Keratinocyte (primary cell): Measurements from ENCODE around the gene NAP1L5. TPM values are rescaled to one million over a fixed set of nuclear protein-coding genes. Genes with fewer than 3 reads are reported as not detected.
A peak's percentile ranks its signal among the peaks of the same experiment; 100 is the strongest.

ENCODE experiments used
- DNase-seq: peaks from one replicate; pipeline ENCODE4 v3.0.0-alpha.2; 2011; ENCODE audit warnings: low read depth, missing footprints, low spot score
- FAIRE-seq: peaks from 2 replicates; lab custom pipeline; 2011; peaks lifted over from hg19 to GRCh38; lab: Jason Lieb, UNC
- H2AFZ ChIP-seq: 2 replicates; pipeline ENCODE4 v1.6.0; 2012; ENCODE audit warnings: low read length, control low read depth, inconsistent platforms; ENCODE audit not compliant: control insufficient read depth
- H3K27ac ChIP-seq: 2 replicates; pipeline ENCODE4 v1.5.1; 2011; ENCODE audit warnings: low read length; ENCODE audit not compliant: control insufficient read depth, insufficient read depth
- H3K27me3 ChIP-seq: 3 replicates; pipeline ENCODE4 v1.6.0; 2011; ENCODE audit warnings: low read length; ENCODE audit not compliant: control insufficient read depth, insufficient read depth; ENCODE audit errors: extremely low read depth
- H3K36me3 ChIP-seq, 2 experiments: 2 replicates in 1 of 2; 3 replicates in 1 of 2; pipeline ENCODE4 v1.5.1; 2011; ENCODE audit warnings: low read length in 2 of 2, mild to moderate bottlenecking in 1 of 2; ENCODE audit not compliant: control insufficient read depth in 2 of 2, insufficient read depth in 2 of 2; ENCODE audit errors: extremely low read depth in 1 of 2
- H3K4me1 ChIP-seq: 3 replicates; pipeline ENCODE4 v1.5.1; 2011; ENCODE audit warnings: low read length; ENCODE audit not compliant: control insufficient read depth, insufficient read depth; ENCODE audit errors: extremely low read depth
- H3K4me2 ChIP-seq: 3 replicates; pipeline ENCODE4 v1.6.0; 2011; ENCODE audit warnings: low read depth, low read length; ENCODE audit not compliant: control insufficient read depth, insufficient read depth; ENCODE audit errors: extremely low read depth
- H3K4me3 ChIP-seq, 3 experiments: fragments of 200-600 bp in 1 of 3; sonication (generic) in 1 of 3; 2 replicates in 2 of 3; 3 replicates in 1 of 3; pipeline ENCODE4 v1.5.1; 2011 to 2016; ENCODE audit warnings: low read length in 3 of 3, mild to moderate bottlenecking in 3 of 3, control low read depth in 2 of 3, inconsistent platforms in 1 of 3, low read depth in 1 of 3, mixed read lengths in 1 of 3, mixed run types in 1 of 3, moderate library complexity in 1 of 3; ENCODE audit not compliant: control insufficient read depth in 2 of 3, insufficient read depth in 2 of 3; ENCODE audit errors: extremely low read depth in 1 of 3
- H3K79me2 ChIP-seq: 2 replicates; pipeline ENCODE4 v1.6.0; 2012; ENCODE audit warnings: low read length; ENCODE audit not compliant: control insufficient read depth, insufficient read depth
- H3K9ac ChIP-seq: 3 replicates; pipeline ENCODE4 v1.6.0; 2011; ENCODE audit warnings: low read length; ENCODE audit not compliant: control insufficient read depth, insufficient read depth; ENCODE audit errors: extremely low read depth
- H3K9me1 ChIP-seq: 3 replicates; pipeline ENCODE4 v1.6.0; 2011; ENCODE audit warnings: low read length; ENCODE audit not compliant: control insufficient read depth, insufficient read depth; ENCODE audit errors: extremely low read depth
- H3K9me3 ChIP-seq: 2 replicates; pipeline ENCODE4 v1.5.1; 2012; ENCODE audit warnings: low read depth, low read length; ENCODE audit not compliant: control insufficient read depth
- H4K20me1 ChIP-seq: 3 replicates; pipeline ENCODE4 v1.6.0; 2011; ENCODE audit warnings: low read length; ENCODE audit not compliant: control insufficient read depth, insufficient read depth; ENCODE audit errors: extremely low read depth
- CTCF ChIP-seq, 3 experiments: IDR thresholded peaks in 1 of 3; conservative IDR thresholded peaks in 1 of 3; optimal IDR thresholded peaks in 1 of 3; 2 replicates in 2 of 3; 3 replicates in 1 of 3; pipeline versions ENCODE3 to v1.5.1; 2011; ENCODE audit warnings: low read length in 3 of 3, mild to moderate bottlenecking in 3 of 3, moderate library complexity in 2 of 3, control low read depth in 1 of 3, inconsistent platforms in 1 of 3; ENCODE audit not compliant: insufficient read depth in 2 of 3; ENCODE audit errors: extremely low read depth in 1 of 3
- EZH2 ChIP-seq: IDR thresholded peaks from one replicate; pipeline ENCODE4 v1.6.1; 2012; ENCODE audit warnings: inconsistent platforms, mild to moderate bottlenecking, low read length, moderate library complexity
- dilution Hi-C: fragments of 300-500 bp; cut with MboI; formaldehyde crosslinking; loops from one replicate; pipeline ENCODE4 v1.7.0; 2020; ENCODE audit warnings: low sequenced_read_pairs; ENCODE audit not compliant: extremely low pct_ligation_motif_present
- polyA plus RNA-seq, 5 experiments: library from polyadenylated mRNA; depleted of rRNA in 3 of 5; stranded (reverse) in 3 of 5; stranded (forward) in 1 of 5; unstranded in 1 of 5; fragments of >200 nt; gene quantifications; 1 replicate in 1 of 5; 2 replicates in 3 of 5; 3 replicates in 1 of 5; pipeline versions ENCODE4 v1.2.1 to v1.2.3, GENCODE V29; 2011 to 2012; ENCODE audit warnings: missing spikeins in 2 of 5, low read depth in 1 of 5, low replicate concordance in 1 of 5

Gene NAP1L5
- polyA plus RNA-seq, 1 donor (not counting 4 experiments of a cell fraction or from before 2014, with no cell fraction given), result 1.8 TPM

DNA sequence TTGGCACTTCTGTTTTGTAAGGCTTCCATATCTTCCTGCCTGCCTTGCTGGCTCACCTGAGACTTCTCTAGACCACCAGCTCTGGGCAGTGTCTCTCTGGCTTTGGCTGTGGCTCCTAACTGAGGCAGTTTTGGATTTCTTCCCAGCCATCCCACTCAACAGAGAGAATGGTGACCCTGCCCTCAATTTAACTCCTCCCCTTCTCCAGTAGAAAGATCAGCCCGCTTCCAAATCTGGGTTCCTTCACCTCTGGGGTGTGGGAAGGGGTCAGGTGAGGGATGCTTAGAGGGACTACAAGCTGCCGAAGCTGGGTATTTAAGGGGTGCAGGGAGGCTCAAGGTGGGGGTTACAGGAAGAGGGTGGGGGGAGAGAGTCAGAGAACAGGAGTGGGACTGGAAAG, 23.7 kb downstream of the NAP1L5 start:
- no peak overlapping the region for H3K4me3 ChIP-seq
- no peak overlapping the region for H3K4me2 ChIP-seq
- H3K4me1 ChIP-seq, result no peaks in the 10 kb centered on the region
- no peaks in the 10 kb centered on the region for H3K27me3 ChIP-seq
- H3K79me2 ChIP-seq, result no peaks in the 10 kb centered on the region
- dilution Hi-C loops, result no loop called here
- DNase-seq, result no peak
- FAIRE-seq, result no peak
- H4K20me1 ChIP-seq, result no peaks in the 10 kb centered on the region
- no peaks in the 10 kb centered on the region for H3K9me3 ChIP-seq
- peaks cover 11 to 17% of the 10 kb centered on the region in 2 experiments for H3K36me3 ChIP-seq
- no peak overlapping the region for H3K27ac ChIP-seq
- H2AFZ ChIP-seq, result no peak overlapping the region
- no peaks in the 10 kb centered on the region for H3K9me1 ChIP-seq
- H3K9ac ChIP-seq, result no peak overlapping the region
- no peak for TF ChIP-seq CTCF (optimal IDR thresholded peaks at IDR 0.05 in 1 of 3, IDR thresholded peaks at IDR 0.05 in 1 of 3, conservative IDR thresholded peaks at IDR 0.05 in 1 of 3; ENCODE audit: extremely low read depth in 1 of 3, insufficient read depth in 2 of 3, low read length in 3 of 3)
- TF ChIP-seq EZH2, result no peak

DNA sequence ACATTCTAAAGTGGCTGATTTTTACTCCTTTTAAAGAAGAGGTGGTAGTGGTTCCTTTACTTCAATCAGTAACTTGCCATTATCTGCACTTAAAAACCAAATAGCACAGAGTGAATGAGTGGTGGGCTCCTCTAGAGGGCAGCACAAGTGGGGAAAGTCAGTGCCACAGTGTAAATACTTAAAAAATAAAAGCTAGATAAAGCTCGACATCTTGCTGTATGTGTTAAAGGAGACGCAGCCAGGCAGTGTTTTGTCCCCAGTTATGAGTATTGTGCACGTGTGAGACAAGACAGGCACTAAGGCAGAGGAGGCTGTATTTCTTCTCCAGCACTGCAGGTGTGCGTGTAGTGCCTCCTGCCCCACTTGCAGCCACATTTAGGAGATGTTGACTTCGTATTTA, 24.6 kb downstream of the NAP1L5 start:
- H3K79me2 ChIP-seq, result no peaks in the 10 kb centered on the region
- DNase-seq (no peak), FAIRE-seq (no peak)
- H3K27me3 ChIP-seq, result no peaks in the 10 kb centered on the region
- H3K9me3 ChIP-seq, result no peaks in the 10 kb centered on the region
- no peak overlapping the region for H3K27ac ChIP-seq
- H3K9ac ChIP-seq, result no peak overlapping the region
- H4K20me1 ChIP-seq, result no peaks in the 10 kb centered on the region
- H2AFZ ChIP-seq, result no peak overlapping the region
- no peak overlapping the region for H3K4me2 ChIP-seq
- no peak overlapping the region for H3K4me3 ChIP-seq
- dilution Hi-C loops, result no loop called here
- H3K36me3 ChIP-seq, result peaks cover 11 to 18% of the 10 kb centered on the region in 2 experiments
- H3K4me1 ChIP-seq, result no peaks in the 10 kb centered on the region
- peak; percentile 27 to 46 (median 36) for TF ChIP-seq CTCF (optimal IDR thresholded peaks at IDR 0.05 in 1 of 3, IDR thresholded peaks at IDR 0.05 in 1 of 3, conservative IDR thresholded peaks at IDR 0.05 in 1 of 3; ENCODE audit: extremely low read depth in 1 of 3, insufficient read depth in 2 of 3, low read length in 3 of 3)
- TF ChIP-seq EZH2, result no peak
- H3K9me1 ChIP-seq, result no peaks in the 10 kb centered on the region
